Glutamatergic neuron (in vitro differentiated cells): ENCODE results near the gene ANKRD66. TPM values are rescaled to one million over a fixed set of nuclear protein-coding genes. Genes with fewer than 3 reads are reported as not detected.

Source experiments
- DNase-seq: peaks from one replicate; pipeline ENCODE4 v3.0.0; 2022
- H3K27ac Mint-ChIP-seq: one replicate; pipeline ENCODE4 v1.8.0; 2020; ENCODE audit warnings: mild to moderate bottlenecking, mixed read lengths, inconsistent platforms; ENCODE audit not compliant: unreplicated experiment
- H3K27me3 Mint-ChIP-seq: one replicate; pipeline ENCODE4 v1.8.0; 2020; ENCODE audit warnings: mild to moderate bottlenecking, moderate library complexity, mixed read lengths, inconsistent platforms; ENCODE audit not compliant: unreplicated experiment
- H3K36me3 Mint-ChIP-seq: one replicate; pipeline ENCODE4 v1.8.0; 2020; ENCODE audit warnings: mild to moderate bottlenecking, mixed read lengths, inconsistent platforms; ENCODE audit not compliant: unreplicated experiment
- H3K4me1 Mint-ChIP-seq: one replicate; pipeline ENCODE4 v1.8.0; 2020; ENCODE audit warnings: mild to moderate bottlenecking, low read depth, mixed read lengths, inconsistent platforms; ENCODE audit not compliant: unreplicated experiment
- H3K4me3 Mint-ChIP-seq: one replicate; pipeline ENCODE4 v1.8.0; 2020; ENCODE audit warnings: mild to moderate bottlenecking, mixed read lengths, inconsistent platforms; ENCODE audit not compliant: unreplicated experiment
- H3K9me3 Mint-ChIP-seq: one replicate; pipeline ENCODE4 v1.8.0; 2020; ENCODE audit warnings: mild to moderate bottlenecking, moderate library complexity, mixed read lengths, inconsistent platforms; ENCODE audit not compliant: unreplicated experiment
- total RNA-seq: library from RNA; stranded (reverse); fragmentation: NEBNext Ultra II Directional; extraction: Animal tissue kit (Norgen Biotek cat#: 25700); gene quantifications from one replicate; pipeline ENCODE4 v1.2.1, GENCODE V29; 2021; ENCODE audit not compliant: unreplicated experiment
- TF ChIP-seq, protein P1 (sequence below): fragments of 200-600 bp; sonication (generic); IDR thresholded peaks from one replicate; pipeline ENCODE4 v1.5.0; 2021; ENCODE audit not compliant: partially characterized antibody, unreplicated experiment

Gene ANKRD66
- total RNA-seq, 1 donor from 2014 or later = not detected

DNA sequence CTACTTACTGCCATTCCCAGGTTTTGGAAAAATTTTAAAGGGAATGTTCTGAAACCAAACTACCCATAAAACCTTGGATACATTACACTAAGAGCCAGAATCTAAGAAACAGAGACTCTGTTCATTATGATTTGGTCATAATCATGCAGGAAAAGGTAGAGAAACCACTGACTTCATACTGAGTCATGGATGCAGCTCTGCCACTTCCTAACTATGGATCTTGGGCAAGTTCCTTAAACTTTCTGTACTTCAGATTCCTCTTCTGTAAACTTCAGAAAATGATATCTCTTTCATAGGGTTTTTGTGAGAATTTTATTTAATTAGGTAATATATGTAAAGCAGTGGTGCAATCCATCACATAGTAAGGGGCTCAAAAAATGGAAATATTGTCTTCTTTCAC lies 31.6 kb upstream of the ANKRD66 start:
- no peaks in the 10 kb centered on the region for H3K4me1 Mint-ChIP-seq
- no peak overlapping the region for H3K4me3 Mint-ChIP-seq
- no peaks in the 10 kb centered on the region for H3K36me3 Mint-ChIP-seq
- H3K27ac Mint-ChIP-seq = no peak overlapping the region
- no peaks in the 10 kb centered on the region for H3K27me3 Mint-ChIP-seq
- TF ChIP-seq, protein P1, sequence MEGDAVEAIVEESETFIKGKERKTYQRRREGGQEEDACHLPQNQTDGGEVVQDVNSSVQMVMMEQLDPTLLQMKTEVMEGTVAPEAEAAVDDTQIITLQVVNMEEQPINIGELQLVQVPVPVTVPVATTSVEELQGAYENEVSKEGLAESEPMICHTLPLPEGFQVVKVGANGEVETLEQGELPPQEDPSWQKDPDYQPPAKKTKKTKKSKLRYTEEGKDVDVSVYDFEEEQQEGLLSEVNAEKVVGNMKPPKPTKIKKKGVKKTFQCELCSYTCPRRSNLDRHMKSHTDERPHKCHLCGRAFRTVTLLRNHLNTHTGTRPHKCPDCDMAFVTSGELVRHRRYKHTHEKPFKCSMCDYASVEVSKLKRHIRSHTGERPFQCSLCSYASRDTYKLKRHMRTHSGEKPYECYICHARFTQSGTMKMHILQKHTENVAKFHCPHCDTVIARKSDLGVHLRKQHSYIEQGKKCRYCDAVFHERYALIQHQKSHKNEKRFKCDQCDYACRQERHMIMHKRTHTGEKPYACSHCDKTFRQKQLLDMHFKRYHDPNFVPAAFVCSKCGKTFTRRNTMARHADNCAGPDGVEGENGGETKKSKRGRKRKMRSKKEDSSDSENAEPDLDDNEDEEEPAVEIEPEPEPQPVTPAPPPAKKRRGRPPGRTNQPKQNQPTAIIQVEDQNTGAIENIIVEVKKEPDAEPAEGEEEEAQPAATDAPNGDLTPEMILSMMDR = no peak
- no peak for DNase-seq
- no peaks in the 10 kb centered on the region for H3K9me3 Mint-ChIP-seq

DNA sequence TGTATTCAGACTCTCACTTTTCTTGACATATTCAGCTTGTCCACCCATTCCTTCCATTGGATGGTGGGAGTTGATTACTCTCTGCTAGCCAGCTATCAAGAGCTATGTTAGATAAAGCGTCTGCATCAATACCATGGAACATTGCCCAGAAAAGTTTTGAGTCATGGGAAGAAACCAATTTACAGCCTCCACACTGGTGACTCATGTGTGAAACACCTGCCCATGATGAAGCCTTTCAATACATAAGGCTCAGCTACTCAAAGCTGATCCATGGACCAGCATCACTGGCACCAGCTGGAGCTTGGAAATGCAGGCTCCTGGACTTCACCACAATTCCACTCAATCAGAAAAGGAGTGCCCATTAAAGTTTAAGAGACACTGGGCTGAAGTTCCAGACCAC lies 27.6 kb upstream of the ANKRD66 start:
- no peaks in the 10 kb centered on the region for H3K27me3 Mint-ChIP-seq
- no peak overlapping the region for H3K27ac Mint-ChIP-seq
- no peak overlapping the region for H3K4me3 Mint-ChIP-seq
- no peak for DNase-seq
- no peaks in the 10 kb centered on the region for H3K4me1 Mint-ChIP-seq
- TF ChIP-seq, protein P1 = no peak
- no peaks in the 10 kb centered on the region for H3K36me3 Mint-ChIP-seq
- H3K9me3 Mint-ChIP-seq = no peaks in the 10 kb centered on the region

DNA sequence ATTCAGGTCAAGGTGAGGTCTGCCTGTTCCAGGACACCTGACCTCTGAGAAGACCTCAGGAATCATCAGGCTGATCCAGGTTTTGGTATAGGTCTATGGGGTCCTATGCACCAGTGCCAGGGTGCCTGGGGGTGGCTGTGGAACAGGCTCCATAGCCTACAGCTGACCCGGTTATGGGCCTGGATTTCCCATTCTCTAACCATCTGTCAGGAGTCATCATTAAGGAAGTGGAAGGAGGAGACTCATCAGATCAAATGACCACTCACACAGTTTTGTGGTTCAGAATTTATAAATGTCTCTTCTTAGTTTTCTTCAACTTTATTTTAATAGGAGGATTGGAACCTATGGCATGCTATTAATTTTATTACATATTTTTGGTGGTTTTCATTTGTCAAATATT lies 26.3 kb upstream of the ANKRD66 start:
- Mint-ChIP-seq H3K27me3 (no peaks in the 10 kb centered on the region), H3K4me3 (no peak overlapping the region)

DNA sequence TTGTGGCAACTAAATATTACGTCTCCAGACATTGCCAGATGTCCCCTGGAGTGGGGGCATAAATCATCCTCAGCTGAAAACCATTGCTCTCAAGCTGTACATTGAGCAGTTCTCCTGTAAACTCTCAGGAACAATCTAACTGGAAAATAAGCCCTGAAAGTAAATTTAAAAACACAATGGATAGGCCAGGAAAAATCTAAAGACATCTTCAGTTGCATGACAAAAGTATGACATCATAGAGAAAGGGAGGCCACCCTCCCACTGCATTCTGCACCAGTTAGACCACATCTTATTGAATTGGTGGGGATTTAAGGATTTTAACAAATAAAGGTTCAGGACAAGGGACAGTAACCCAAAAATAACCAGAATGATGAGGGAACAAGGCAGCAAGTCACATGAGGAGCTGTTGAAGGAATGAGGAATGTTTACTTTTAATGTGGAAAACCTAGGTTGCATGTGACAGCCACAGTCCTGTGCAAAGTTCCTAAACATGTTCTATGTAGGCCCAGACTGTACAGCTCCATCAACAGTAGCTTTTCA lies 16.9 kb upstream of the ANKRD66 start:
- Mint-ChIP-seq H3K4me3 (no peak overlapping the region), H3K36me3 (no peaks in the 10 kb centered on the region), H3K27me3 (peaks cover 16% of the 10 kb centered on the region), H3K4me1 (peaks cover 2% of the 10 kb centered on the region), H3K27ac (no peak overlapping the region), H3K9me3 (peaks cover 5% of the 10 kb centered on the region)
- DNase-seq = no peak
- TF ChIP-seq, protein P1 = no peak

More for the DNA sequence above, 26.3 kb upstream of the ANKRD66 start:
- Mint-ChIP-seq H3K4me1 (no peaks in the 10 kb centered on the region), H3K9me3 (no peaks in the 10 kb centered on the region), H3K27ac (no peak overlapping the region), H3K36me3 (no peaks in the 10 kb centered on the region)
- DNase-seq = no peak
- TF ChIP-seq, protein P1 = no peak

DNA sequence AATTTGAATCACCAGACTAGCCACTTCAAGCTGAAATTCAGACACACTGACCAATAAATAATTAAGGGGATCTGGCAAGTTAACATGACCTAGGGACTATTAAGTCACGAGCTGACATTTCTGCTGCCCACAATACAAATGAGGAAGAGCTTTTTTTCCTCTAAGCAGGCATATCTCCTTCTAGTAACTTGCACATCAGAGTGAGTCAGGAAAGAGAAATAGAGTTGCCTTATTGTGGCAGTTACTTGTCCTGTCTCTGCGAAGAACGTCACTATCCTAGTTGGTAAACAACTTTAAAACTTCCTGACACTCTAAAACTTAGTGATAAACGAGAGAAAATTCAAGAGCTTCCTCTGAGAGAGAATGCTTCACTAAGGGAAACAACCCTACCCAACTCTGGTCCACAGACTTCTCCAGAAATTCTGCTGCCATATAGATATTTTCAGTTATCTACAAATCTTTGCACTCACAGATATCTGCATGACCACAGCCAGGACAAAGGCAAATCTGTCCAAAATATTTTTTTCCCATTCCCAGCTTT lies 15.7 kb upstream of the ANKRD66 start:
- TF ChIP-seq, protein P1 = no peak

More for the DNA sequence above, 15.7 kb upstream of the ANKRD66 start:
- H3K9me3 Mint-ChIP-seq = peaks cover 5% of the 10 kb centered on the region
- H3K27me3 Mint-ChIP-seq = peaks cover 16% of the 10 kb centered on the region
- DNase-seq = no peak
- no peak overlapping the region for H3K27ac Mint-ChIP-seq
- peaks cover 2% of the 10 kb centered on the region for H3K4me1 Mint-ChIP-seq
- no peaks in the 10 kb centered on the region for H3K36me3 Mint-ChIP-seq
- H3K4me3 Mint-ChIP-seq = no peak overlapping the region
